Stimulated activated CD8-positive, alpha-beta memory T cell treated with anti-CD3 and anti-CD28 coated beads, Interleukin-2, amount 100 ng/mL, for 1 hour (primary cell): Measurements from ENCODE around the gene CYRIA.

Experiments
- DNase-seq, 2 donors: peaks; one replicate each; pipeline ENCODE4 v3.0.0-alpha.2; 2020; ENCODE audit warnings: low read depth in 2 of 2

The CYRIA gene

GRCh38 chr2:16629770-16630169 is 35.9 kb downstream of the CYRIA start:
- DNase-seq, result no peak

- no peak for DNase-seq
These were observed 36.6 kb downstream of the CYRIA start for GRCh38 chr2:16629044-16629443.

- DNase-seq, result no peak
These were observed 37.3 kb downstream of the CYRIA start for GRCh38 chr2:16628314-16628713.

GRCh38 chr2:16626997-16627605 is 38.5 kb downstream of the CYRIA start:
- no peak for DNase-seq

- no peak for DNase-seq
These were observed 39.1 kb downstream of the CYRIA start for GRCh38 chr2:16626497-16626896.

- no peak for DNase-seq
These were observed 39.9 kb downstream of the CYRIA start for GRCh38 chr2:16625759-16626158.

GRCh38 chr2:16625201-16625729 is 40.4 kb downstream of the CYRIA start:
- DNase-seq, result no peak

- DNase-seq, result no peak
These were observed 41.2 kb downstream of the CYRIA start for GRCh38 chr2:16624436-16624780.

- no peak for DNase-seq
These were observed 41.8 kb downstream of the CYRIA start for GRCh38 chr2:16623564-16624435.

- DNase-seq, result no peak
These were observed 42.6 kb downstream of the CYRIA start for GRCh38 chr2:16623031-16623430.

GRCh38 chr2:16622399-16622968 is 43.1 kb downstream of the CYRIA start:
- DNase-seq, result no peak

GRCh38 chr2:16621316-16621715 is 44.3 kb downstream of the CYRIA start:
- no peak for DNase-seq

- no peak for DNase-seq
These were observed 45.0 kb downstream of the CYRIA start for GRCh38 chr2:16620590-16620989.

GRCh38 chr2:16619576-16620245 is 45.9 kb downstream of the CYRIA start:
- DNase-seq, result no peak

GRCh38 chr2:16617282-16618266 is 48.1 kb downstream of the CYRIA start:
- no peak for DNase-seq
